CD4-positive, alpha-beta T cell treated with Interleukin-15 for 1 hour (primary cell): Measurements from ENCODE around the gene KCNT1.
A peak's percentile ranks its signal among the peaks of the same experiment; 100 is the strongest.
"Not testable (repeated sequence)": the region's sequence is repeated elsewhere in the genome, so short reads cannot be mapped to it uniquely, and the experiment has no call there.

Experiments
- DNase-seq: peaks from one replicate; pipeline ENCODE4 v3.0.0-alpha.2; 2020

The KCNT1 gene

GRCh38 chr9:135701959-135702721, at the start of gene KCNT1:
Gene KCNT1, plus strand, starts transcription at chr9:135702185. Its CDS starts 74 bp downstream, at chr9:135702259.
- no peak for DNase-seq

- no peak for DNase-seq
Measured at GRCh38 chr9:135655317-135655716, 46.7 kb upstream of the KCNT1 start.

GRCh38 chr9:135657416-135657815, 44.6 kb upstream of the KCNT1 start:
- no peak for DNase-seq

GRCh38 chr9:135659252-135659651, 42.7 kb upstream of the KCNT1 start:
- DNase-seq = no peak

- DNase-seq = no peak
Measured at GRCh38 chr9:135660407-135660806, 41.6 kb upstream of the KCNT1 start.

GRCh38 chr9:135661816-135662560, 40.0 kb upstream of the KCNT1 start:
- DNase-seq = no peak

GRCh38 chr9:135662758-135663450, 39.1 kb upstream of the KCNT1 start, which contains the start of gene LCN9:
Gene LCN9, plus strand, starts transcription at chr9:135663309. Its CDS starts 13 bp downstream, at chr9:135663322.
- DNase-seq = no peak

GRCh38 chr9:135663451-135663770, 38.6 kb upstream of the KCNT1 start:
- no peak for DNase-seq

- DNase-seq = no peak
Measured at GRCh38 chr9:135663857-135664256, 38.1 kb upstream of the KCNT1 start.

GRCh38 chr9:135664266-135664665, 37.7 kb upstream of the KCNT1 start:
- no peak for DNase-seq

GRCh38 chr9:135664801-135665794, 36.9 kb upstream of the KCNT1 start:
- DNase-seq = no peak

- DNase-seq = no peak
Measured at GRCh38 chr9:135665795-135666189, 36.2 kb upstream of the KCNT1 start.

GRCh38 chr9:135666534-135667462, 35.2 kb upstream of the KCNT1 start:
- no peak for DNase-seq

GRCh38 chr9:135667463-135668001, 34.5 kb upstream of the KCNT1 start:
- no peak for DNase-seq

- not testable (repeated sequence) for DNase-seq
Measured at GRCh38 chr9:135669018-135669417, 33.0 kb upstream of the KCNT1 start.

- DNase-seq = no peak
Measured at GRCh38 chr9:135669616-135670285, 32.2 kb upstream of the KCNT1 start.

GRCh38 chr9:135670721-135671590, 31.0 kb upstream of the KCNT1 start:
- no peak for DNase-seq

GRCh38 chr9:135671591-135672041, 30.4 kb upstream of the KCNT1 start:
- peak; percentile 11 for DNase-seq

- not testable (repeated sequence) for DNase-seq
Measured at GRCh38 chr9:135672786-135673185, 29.2 kb upstream of the KCNT1 start.
